Upper lobe of left lung (tissue), 4 donors: Measurements from ENCODE around the gene PARG.

Source experiments
- CTCF ChIP-seq, 6 experiments: fragments of 450-650 bp in 4 of 6; fragments of 200-600 bp in 2 of 6; sonication (generic) in 2 of 6; IDR thresholded peaks; one replicate each; pipeline ENCODE4 v1.5.1; 2016 to 2019; ENCODE audit warnings: antibody characterized with exemption in 6 of 6
- POLR2A ChIP-seq, 4 donors: fragments of 450-650 bp; IDR thresholded peaks; one replicate each; pipeline ENCODE4 v1.5.1; 2016 to 2017; ENCODE audit warnings: antibody characterized with exemption in 4 of 4, mild to moderate bottlenecking in 2 of 4

GRCh38 chr10:49819234-49819958, 122.4 kb downstream of the PARG start:
- TF ChIP-seq CTCF (IDR thresholded peaks at IDR 0.05): no peak
- no peak for TF ChIP-seq POLR2A (IDR thresholded peaks at IDR 0.05)
